Activated T-helper 1 cell treated with anti-CD3 and anti-CD28 coated beads, Interleukin-12 subunit alpha, Interleukin-12 subunit beta, Interleukin-2, Interleukin-4 antibody, amounts not matched to agents 30 ng/mL and 10 ng/mL and 1 ng/mL, durations not matched to agents 14 hours and 24 hours and 36 hours (primary cell): ENCODE results near the gene PTPRF. TPM values are rescaled to one million over a fixed set of nuclear protein-coding genes. Genes with fewer than 3 reads are reported as not detected.

Experiments used
- DNase-seq: peaks from one replicate; pipeline ENCODE4 v3.0.0; 2021; ENCODE audit warnings: low spot score
- H3K27ac Mint-ChIP-seq: one replicate; pipeline ENCODE4 v1.8.0; 2021; ENCODE audit warnings: mild to moderate bottlenecking, mixed read lengths
- H3K27me3 Mint-ChIP-seq: one replicate; pipeline ENCODE4 v1.8.0; 2022; ENCODE audit warnings: mild to moderate bottlenecking, moderate library complexity, mixed read lengths; ENCODE audit not compliant: insufficient read depth
- H3K36me3 Mint-ChIP-seq: one replicate; pipeline ENCODE4 v1.8.0; 2021; ENCODE audit warnings: low read depth, mixed read lengths
- H3K4me1 Mint-ChIP-seq: one replicate; pipeline ENCODE4 v1.8.0; 2021; ENCODE audit warnings: low read depth, mixed read lengths
- H3K4me3 Mint-ChIP-seq: one replicate; pipeline ENCODE4 v1.8.0; 2021; ENCODE audit warnings: mild to moderate bottlenecking, moderate library complexity, mixed read lengths
- H3K9me3 Mint-ChIP-seq: one replicate; pipeline ENCODE4 v1.8.0; 2021; ENCODE audit warnings: mixed read lengths
- intact Hi-C: fragments of 100-400 bp; cut with micrococcal nuclease; formaldehyde crosslinking; loops from one replicate; pipeline ENCODE4 v1.15.1; 2024
- total RNA-seq: library from RNA; stranded (reverse); gene quantifications from 2 replicates; pipeline ENCODE4 v1.2.3, GENCODE V29; 2022

The PTPRF gene
- total RNA-seq, 1 donor from 2014 or later, result 0.93 TPM

DNA sequence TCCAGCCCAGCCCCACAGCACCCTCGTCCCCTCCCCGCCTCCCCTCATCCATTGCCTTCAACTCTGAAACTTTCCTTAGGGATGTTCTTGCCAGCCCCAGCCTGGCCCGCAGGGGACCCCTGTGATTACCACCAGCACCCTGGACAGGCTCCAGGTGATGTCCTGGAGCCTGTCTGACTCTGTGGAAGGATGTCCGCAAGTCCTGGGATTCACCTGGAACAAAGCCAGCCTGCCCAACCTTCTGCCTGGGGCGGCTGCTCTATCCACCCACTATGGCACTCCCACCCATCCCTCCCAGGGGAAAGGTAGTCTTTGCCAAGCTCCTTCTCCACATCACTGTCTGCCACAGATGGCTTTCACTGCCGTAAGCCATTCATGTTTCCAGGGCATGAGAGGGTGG lies 24.4 kb upstream of the PTPRF start:
- Mint-ChIP-seq H3K4me1 (peaks cover 16% of the 10 kb centered on the region), H3K27me3 (peaks cover 1% of the 10 kb centered on the region), H3K27ac (no peak overlapping the region), H3K9me3 (no peaks in the 10 kb centered on the region), H3K4me3 (no peak overlapping the region), H3K36me3 (no peaks in the 10 kb centered on the region)
- intact Hi-C loops, result no loop called here
- DNase-seq, result no peak

DNA sequence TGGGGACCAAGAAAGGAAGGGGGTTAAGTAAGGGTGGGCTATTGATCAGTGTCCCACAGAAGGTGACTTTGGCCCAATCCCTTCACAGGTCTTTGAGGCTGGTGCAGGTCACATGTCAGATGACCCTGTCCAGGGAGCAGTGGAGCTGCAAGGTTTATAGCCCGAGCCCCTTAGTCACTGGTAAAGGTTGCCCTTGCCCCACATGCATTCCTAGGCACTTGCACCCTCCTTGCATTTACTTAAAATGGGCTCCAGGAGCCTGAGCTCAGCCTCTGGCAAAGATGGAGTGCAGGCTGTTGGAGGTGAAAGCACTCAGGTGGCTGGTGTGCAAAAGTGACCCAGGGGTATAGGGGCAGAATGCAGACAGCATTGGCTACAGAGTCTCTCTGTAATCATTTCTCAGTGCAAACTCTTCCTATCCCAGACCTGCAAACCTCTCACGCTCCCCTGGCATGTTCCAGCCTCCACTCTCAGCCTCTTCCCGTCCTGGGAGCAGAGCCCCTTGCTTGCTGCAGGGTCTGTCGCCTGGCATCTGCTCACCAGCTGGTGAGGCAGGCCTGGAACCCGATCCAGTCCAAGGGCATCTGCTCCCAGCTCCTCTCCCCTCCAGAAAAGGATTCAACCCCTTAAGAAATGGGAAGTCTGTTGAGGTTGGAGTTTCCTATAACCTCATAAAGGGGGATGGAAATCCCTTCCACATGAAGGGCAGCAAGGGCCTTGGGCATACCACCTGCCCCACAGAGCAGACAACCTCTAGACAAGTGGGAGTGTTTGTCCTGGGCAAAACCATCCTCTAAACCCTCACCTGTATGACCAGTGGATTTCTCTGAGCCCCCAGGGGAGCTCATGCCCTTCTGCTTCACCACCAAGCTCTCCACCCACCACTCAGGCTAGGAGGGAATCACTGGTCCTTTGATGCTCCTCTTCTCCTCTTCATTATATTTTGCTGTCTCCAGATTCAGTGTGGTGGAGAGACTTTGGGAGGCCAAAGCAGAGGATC lies 23.1 kb upstream of the PTPRF start:
- intact Hi-C loops, result no loop called here
- Mint-ChIP-seq H3K36me3 (no peaks in the 10 kb centered on the region), H3K4me1 (peaks cover 16% of the 10 kb centered on the region), H3K4me3 (no peak overlapping the region), H3K27me3 (peaks cover 1% of the 10 kb centered on the region), H3K9me3 (no peaks in the 10 kb centered on the region), H3K27ac (no peak overlapping the region)
- no peak for DNase-seq

- Mint-ChIP-seq H3K4me1 (peaks cover 16% of the 10 kb centered on the region), H3K4me3 (no peak overlapping the region), H3K9me3 (no peaks in the 10 kb centered on the region), H3K36me3 (no peaks in the 10 kb centered on the region), H3K27ac (no peak overlapping the region), H3K27me3 (peaks cover 2% of the 10 kb centered on the region)
- intact Hi-C loops, result no loop called here
- DNase-seq, result no peak
These were observed 21.5 kb upstream of the PTPRF start for GRCh38 chr1:43509007-43509739.

GRCh38 chr1:43509740-43510375 lies 20.8 kb upstream of the PTPRF start:
- DNase-seq, result no peak
- H3K27ac Mint-ChIP-seq, result no peak overlapping the region
- no peaks in the 10 kb centered on the region for H3K9me3 Mint-ChIP-seq
- no peak overlapping the region for H3K4me3 Mint-ChIP-seq
- peaks cover 4% of the 10 kb centered on the region for H3K27me3 Mint-ChIP-seq
- no peaks in the 10 kb centered on the region for H3K36me3 Mint-ChIP-seq
- intact Hi-C loops, result loop anchor here (10.0 kb wide), 1 partner anchor 285 kb away; no protein-coding TSS in a partner anchor
- peaks cover 16% of the 10 kb centered on the region for H3K4me1 Mint-ChIP-seq

DNA sequence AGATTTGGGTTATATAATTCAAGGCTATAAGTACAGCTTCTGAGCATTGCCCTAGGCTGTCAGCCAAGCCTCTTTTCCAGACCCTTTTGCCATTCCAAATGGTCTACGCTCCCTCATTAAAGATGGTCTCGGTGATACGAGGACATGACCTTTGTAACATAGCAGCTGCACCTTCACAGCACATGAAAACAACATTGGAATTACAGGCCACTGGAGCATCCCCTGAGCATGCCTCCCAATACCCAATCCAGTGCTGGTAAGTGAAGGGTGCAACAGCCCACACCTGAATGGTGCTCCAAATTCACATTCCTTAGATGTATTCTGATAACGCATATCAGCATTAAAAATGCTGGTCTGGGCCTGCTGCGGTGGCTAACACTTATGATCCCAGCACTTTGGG lies 20.1 kb upstream of the PTPRF start:
- Mint-ChIP-seq H3K9me3 (no peaks in the 10 kb centered on the region), H3K4me1 (peaks cover 16% of the 10 kb centered on the region), H3K4me3 (no peak overlapping the region), H3K27me3 (peaks cover 4% of the 10 kb centered on the region), H3K36me3 (no peaks in the 10 kb centered on the region), H3K27ac (no peak overlapping the region)
- no peak for DNase-seq
- intact Hi-C loops, result loop anchor here (10.0 kb wide), 1 partner anchor 286 kb away; no protein-coding TSS in a partner anchor

GRCh38 chr1:43511394-43511793 lies 19.3 kb upstream of the PTPRF start:
- Mint-ChIP-seq H3K27me3 (peaks cover 3% of the 10 kb centered on the region), H3K36me3 (no peaks in the 10 kb centered on the region), H3K9me3 (no peaks in the 10 kb centered on the region), H3K4me3 (no peak overlapping the region), H3K4me1 (peaks cover 16% of the 10 kb centered on the region), H3K27ac (no peak overlapping the region)
- intact Hi-C loops, result loop anchor here (10.0 kb wide), 1 partner anchor 287 kb away; no protein-coding TSS in a partner anchor
- DNase-seq, result no peak

DNA sequence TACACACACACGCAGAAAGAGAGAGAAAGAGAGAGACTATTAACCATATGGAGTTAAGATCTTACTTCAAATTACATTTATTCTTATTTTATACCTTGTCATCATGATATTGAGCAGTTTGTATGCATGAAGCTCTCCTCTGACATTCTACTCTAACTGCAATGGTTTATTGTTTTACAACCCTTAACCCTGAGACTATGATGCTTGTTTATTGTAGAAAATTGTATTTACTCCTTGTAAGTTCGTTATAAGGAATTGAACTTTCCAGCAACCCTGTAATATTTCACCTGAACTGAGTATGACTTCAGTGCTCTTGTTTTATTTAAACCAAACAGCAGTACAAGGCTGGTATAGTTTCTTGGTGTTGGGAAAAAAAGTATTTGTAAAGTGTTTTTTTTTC lies 18.6 kb upstream of the PTPRF start:
- H3K4me1 Mint-ChIP-seq, result peaks cover 16% of the 10 kb centered on the region

GRCh38 chr1:43512681-43513080 lies 18.0 kb upstream of the PTPRF start:
- H3K9me3 Mint-ChIP-seq, result no peaks in the 10 kb centered on the region
- peaks cover 16% of the 10 kb centered on the region for H3K4me1 Mint-ChIP-seq
- no peaks in the 10 kb centered on the region for H3K36me3 Mint-ChIP-seq
- DNase-seq, result no peak
- intact Hi-C loops, result loop anchor here (10.0 kb wide), 1 partner anchor 288 kb away; no protein-coding TSS in a partner anchor
- H3K27ac Mint-ChIP-seq, result no peak overlapping the region
- H3K4me3 Mint-ChIP-seq, result no peak overlapping the region
- peaks cover 3% of the 10 kb centered on the region for H3K27me3 Mint-ChIP-seq

More for the DNA sequence above, 18.6 kb upstream of the PTPRF start:
- H3K9me3 Mint-ChIP-seq, result no peaks in the 10 kb centered on the region
- H3K36me3 Mint-ChIP-seq, result no peaks in the 10 kb centered on the region
- DNase-seq, result no peak
- peaks cover 3% of the 10 kb centered on the region for H3K27me3 Mint-ChIP-seq
- H3K27ac Mint-ChIP-seq, result no peak overlapping the region
- intact Hi-C loops, result loop anchor here (10.0 kb wide), 1 partner anchor 287 kb away; no protein-coding TSS in a partner anchor
- H3K4me3 Mint-ChIP-seq, result no peak overlapping the region

GRCh38 chr1:43513471-43514173 lies 17.1 kb upstream of the PTPRF start:
- no peak for DNase-seq
- intact Hi-C loops, result loop anchor here (10.0 kb wide), 1 partner anchor 289 kb away; no protein-coding TSS in a partner anchor
- no peak overlapping the region for H3K27ac Mint-ChIP-seq
- no peak overlapping the region for H3K4me3 Mint-ChIP-seq
- H3K9me3 Mint-ChIP-seq, result no peaks in the 10 kb centered on the region
- H3K4me1 Mint-ChIP-seq, result peaks cover 11% of the 10 kb centered on the region
- H3K36me3 Mint-ChIP-seq, result no peaks in the 10 kb centered on the region
- H3K27me3 Mint-ChIP-seq, result peaks cover 3% of the 10 kb centered on the region

DNA sequence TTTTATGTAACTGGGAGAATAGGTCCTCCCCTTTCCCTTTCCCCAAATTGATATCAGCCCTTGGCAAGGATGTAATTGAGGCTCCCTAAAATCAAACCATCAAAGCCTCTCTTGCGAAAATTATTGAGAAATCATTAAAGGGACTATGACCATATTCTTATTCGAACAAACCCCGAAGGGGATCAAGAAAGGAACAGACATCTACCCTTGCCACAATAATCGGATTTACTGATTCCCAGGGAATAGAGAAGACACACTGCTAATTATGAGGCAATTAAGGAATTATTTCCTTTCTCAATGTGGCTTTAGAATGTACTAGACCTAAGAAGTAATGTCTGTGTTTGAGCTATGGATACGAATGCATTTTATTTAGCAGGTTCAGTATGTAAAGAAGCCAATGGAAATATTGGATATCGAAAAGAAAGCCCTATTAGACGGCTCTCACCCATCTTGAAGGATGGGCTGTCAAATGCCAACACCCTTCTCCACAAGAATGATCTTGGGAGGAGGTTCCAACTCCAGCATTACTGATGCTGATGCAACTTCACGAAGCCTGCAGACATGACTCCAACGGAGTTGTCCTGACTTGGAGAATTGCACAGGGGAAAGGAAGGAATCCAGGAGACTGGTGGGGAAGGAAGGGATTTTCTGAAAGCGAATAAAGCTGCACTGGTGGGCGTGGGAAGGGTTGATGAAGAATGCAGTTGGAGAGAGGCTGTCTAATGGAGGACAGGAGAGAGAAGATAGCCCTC lies 11.6 kb upstream of the PTPRF start:
- Mint-ChIP-seq H3K4me1 (no peaks in the 10 kb centered on the region), H3K27me3 (peaks cover 23% of the 10 kb centered on the region), H3K36me3 (no peaks in the 10 kb centered on the region), H3K4me3 (no peak overlapping the region), H3K9me3 (no peaks in the 10 kb centered on the region), H3K27ac (no peak overlapping the region)
- no peak for DNase-seq
- intact Hi-C loops, result loop anchor here (10.0 kb wide), 1 partner anchor 294 kb away; no protein-coding TSS in a partner anchor

- no peaks in the 10 kb centered on the region for H3K9me3 Mint-ChIP-seq
- H3K4me3 Mint-ChIP-seq, result no peak overlapping the region
- no peaks in the 10 kb centered on the region for H3K4me1 Mint-ChIP-seq
- H3K27me3 Mint-ChIP-seq, result peaks cover 21% of the 10 kb centered on the region
- no peak for DNase-seq
- no peaks in the 10 kb centered on the region for H3K36me3 Mint-ChIP-seq
- H3K27ac Mint-ChIP-seq, result no peak overlapping the region
- intact Hi-C loops, result no loop called here
These were observed 10.4 kb upstream of the PTPRF start for GRCh38 chr1:43520100-43520778.
